ENCODE data around the gene TMEM132C. TPM values are rescaled to one million over a fixed set of nuclear protein-coding genes. Genes with fewer than 3 reads are reported as not detected.

The TMEM132C gene
- polyA plus RNA-seq, 4 donors = 1.9 to 3.7 (median 3.3) TPM

GRCh38 chr12:128543971-128544370, 277.0 kb downstream of the TMEM132C start:
- DNase-seq (ENCODE audit: low read depth in 4 of 4, low spot score in 3 of 4) = no peak

- DNase-seq (ENCODE audit: low read depth in 4 of 4, low spot score in 3 of 4) = no peak
Observed at GRCh38 chr12:128548949-128549348, 282.0 kb downstream of the TMEM132C start.

- DNase-seq (ENCODE audit: low read depth in 4 of 4, low spot score in 3 of 4) = no peak
Observed at GRCh38 chr12:128549601-128550218, 282.7 kb downstream of the TMEM132C start.

GRCh38 chr12:128551266-128551665, 284.3 kb downstream of the TMEM132C start:
- no peak for DNase-seq (ENCODE audit: low read depth in 4 of 4, low spot score in 3 of 4)

- no peak for DNase-seq (ENCODE audit: low read depth in 4 of 4, low spot score in 3 of 4)
Observed at GRCh38 chr12:128554546-128555304, 287.8 kb downstream of the TMEM132C start.

- no peak for DNase-seq (ENCODE audit: low read depth in 4 of 4, low spot score in 3 of 4)
Observed at GRCh38 chr12:128557231-128557630, 290.3 kb downstream of the TMEM132C start.

- no peak for DNase-seq (ENCODE audit: low read depth in 4 of 4, low spot score in 3 of 4)
Observed at GRCh38 chr12:128564956-128565355, 298.0 kb downstream of the TMEM132C start.

GRCh38 chr12:128567730-128568129, 300.8 kb downstream of the TMEM132C start:
- DNase-seq (ENCODE audit: low read depth in 4 of 4, low spot score in 3 of 4) = no peak

GRCh38 chr12:128570191-128571065, 303.5 kb downstream of the TMEM132C start:
- no peak for DNase-seq (ENCODE audit: low read depth in 4 of 4, low spot score in 3 of 4)

- no peak for DNase-seq (ENCODE audit: low read depth in 4 of 4, low spot score in 3 of 4)
Observed at GRCh38 chr12:128571906-128572810, 305.2 kb downstream of the TMEM132C start.

GRCh38 chr12:128573907-128574306, 306.9 kb downstream of the TMEM132C start:
- DNase-seq (ENCODE audit: low read depth in 4 of 4, low spot score in 3 of 4) = no peak

GRCh38 chr12:128578045-128578444, 311.1 kb downstream of the TMEM132C start:
- no peak for DNase-seq (ENCODE audit: low read depth in 4 of 4, low spot score in 3 of 4)

- peak in 1 of 4 donors; percentile 2 for DNase-seq (ENCODE audit: low read depth in 4 of 4, low spot score in 3 of 4)
Observed at GRCh38 chr12:128581321-128581761, 314.4 kb downstream of the TMEM132C start.

GRCh38 chr12:128583453-128583852, 316.5 kb downstream of the TMEM132C start:
- DNase-seq (ENCODE audit: low read depth in 4 of 4, low spot score in 3 of 4) = no peak

GRCh38 chr12:128586451-128587029, 319.6 kb downstream of the TMEM132C start:
- DNase-seq (ENCODE audit: low read depth in 4 of 4, low spot score in 3 of 4) = no peak

GRCh38 chr12:128587918-128588317, 320.9 kb downstream of the TMEM132C start:
- no peak for DNase-seq (ENCODE audit: low read depth in 4 of 4, low spot score in 3 of 4)

GRCh38 chr12:128592220-128592744, 325.3 kb downstream of the TMEM132C start:
- no peak for DNase-seq (ENCODE audit: low read depth in 4 of 4, low spot score in 3 of 4)

- no peak for DNase-seq (ENCODE audit: low read depth in 4 of 4, low spot score in 3 of 4)
Observed at GRCh38 chr12:128594521-128594920, 327.6 kb downstream of the TMEM132C start.

- DNase-seq (ENCODE audit: low read depth in 4 of 4, low spot score in 3 of 4) = no peak
Observed at GRCh38 chr12:128595609-128596008, 328.6 kb downstream of the TMEM132C start.
